Glutamatergic neuron (in vitro differentiated cells): ENCODE results near the gene ARFGEF3. TPM values are rescaled to one million over a fixed set of nuclear protein-coding genes. Genes with fewer than 3 reads are reported as not detected.

Experiments used
- DNase-seq: peaks from one replicate; pipeline ENCODE4 v3.0.0; 2022
- H3K27ac Mint-ChIP-seq: one replicate; pipeline ENCODE4 v1.8.0; 2020; ENCODE audit warnings: mild to moderate bottlenecking, mixed read lengths, inconsistent platforms; ENCODE audit not compliant: unreplicated experiment
- H3K27me3 Mint-ChIP-seq: one replicate; pipeline ENCODE4 v1.8.0; 2020; ENCODE audit warnings: mild to moderate bottlenecking, moderate library complexity, mixed read lengths, inconsistent platforms; ENCODE audit not compliant: unreplicated experiment
- H3K36me3 Mint-ChIP-seq: one replicate; pipeline ENCODE4 v1.8.0; 2020; ENCODE audit warnings: mild to moderate bottlenecking, mixed read lengths, inconsistent platforms; ENCODE audit not compliant: unreplicated experiment
- H3K4me1 Mint-ChIP-seq: one replicate; pipeline ENCODE4 v1.8.0; 2020; ENCODE audit warnings: mild to moderate bottlenecking, low read depth, mixed read lengths, inconsistent platforms; ENCODE audit not compliant: unreplicated experiment
- H3K4me3 Mint-ChIP-seq: one replicate; pipeline ENCODE4 v1.8.0; 2020; ENCODE audit warnings: mild to moderate bottlenecking, mixed read lengths, inconsistent platforms; ENCODE audit not compliant: unreplicated experiment
- H3K9me3 Mint-ChIP-seq: one replicate; pipeline ENCODE4 v1.8.0; 2020; ENCODE audit warnings: mild to moderate bottlenecking, moderate library complexity, mixed read lengths, inconsistent platforms; ENCODE audit not compliant: unreplicated experiment
- total RNA-seq: library from RNA; stranded (reverse); fragmentation: NEBNext Ultra II Directional; extraction: Animal tissue kit (Norgen Biotek cat#: 25700); gene quantifications from one replicate; pipeline ENCODE4 v1.2.1, GENCODE V29; 2021; ENCODE audit not compliant: unreplicated experiment
- TF ChIP-seq, protein P1 (sequence below): fragments of 200-600 bp; sonication (generic); IDR thresholded peaks from one replicate; pipeline ENCODE4 v1.5.0; 2021; ENCODE audit not compliant: partially characterized antibody, unreplicated experiment

ARFGEF3 gene
- total RNA-seq, 1 donor from 2014 or later, result 15.3 TPM

DNA sequence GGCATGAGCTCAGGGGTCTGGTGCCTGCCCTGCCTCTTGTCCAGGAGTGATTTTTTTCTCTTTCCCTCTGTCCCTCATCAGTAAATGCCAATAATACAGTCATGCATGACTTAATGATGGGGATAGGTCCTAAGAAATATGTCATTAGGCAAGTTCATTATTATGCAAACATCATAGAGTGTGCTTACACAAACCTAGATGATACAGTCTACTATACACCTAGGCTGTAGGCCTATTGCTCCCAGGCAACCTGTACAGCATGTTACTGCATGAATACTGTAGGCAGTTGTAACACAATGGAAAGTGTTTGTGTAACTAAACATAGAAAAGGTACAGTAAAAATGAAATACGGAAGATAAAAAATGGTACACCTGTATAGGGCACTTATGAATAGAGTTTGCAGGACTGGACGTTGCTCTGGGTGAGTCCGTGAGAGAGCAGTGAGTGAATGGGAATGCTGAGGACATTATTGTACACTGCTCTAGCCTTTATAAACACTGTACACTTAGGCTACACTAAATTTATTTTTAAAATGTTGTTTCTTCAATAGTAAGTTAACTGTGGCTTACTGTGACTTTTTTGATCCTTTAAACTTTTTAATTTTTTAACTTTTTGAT, 34.5 kb downstream of the ARFGEF3 start:
- no peak for DNase-seq
- peaks cover 4% of the 10 kb centered on the region for H3K27me3 Mint-ChIP-seq
- no peaks in the 10 kb centered on the region for H3K4me1 Mint-ChIP-seq
- TF ChIP-seq, protein P1, sequence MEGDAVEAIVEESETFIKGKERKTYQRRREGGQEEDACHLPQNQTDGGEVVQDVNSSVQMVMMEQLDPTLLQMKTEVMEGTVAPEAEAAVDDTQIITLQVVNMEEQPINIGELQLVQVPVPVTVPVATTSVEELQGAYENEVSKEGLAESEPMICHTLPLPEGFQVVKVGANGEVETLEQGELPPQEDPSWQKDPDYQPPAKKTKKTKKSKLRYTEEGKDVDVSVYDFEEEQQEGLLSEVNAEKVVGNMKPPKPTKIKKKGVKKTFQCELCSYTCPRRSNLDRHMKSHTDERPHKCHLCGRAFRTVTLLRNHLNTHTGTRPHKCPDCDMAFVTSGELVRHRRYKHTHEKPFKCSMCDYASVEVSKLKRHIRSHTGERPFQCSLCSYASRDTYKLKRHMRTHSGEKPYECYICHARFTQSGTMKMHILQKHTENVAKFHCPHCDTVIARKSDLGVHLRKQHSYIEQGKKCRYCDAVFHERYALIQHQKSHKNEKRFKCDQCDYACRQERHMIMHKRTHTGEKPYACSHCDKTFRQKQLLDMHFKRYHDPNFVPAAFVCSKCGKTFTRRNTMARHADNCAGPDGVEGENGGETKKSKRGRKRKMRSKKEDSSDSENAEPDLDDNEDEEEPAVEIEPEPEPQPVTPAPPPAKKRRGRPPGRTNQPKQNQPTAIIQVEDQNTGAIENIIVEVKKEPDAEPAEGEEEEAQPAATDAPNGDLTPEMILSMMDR, result no peak
- H3K4me3 Mint-ChIP-seq, result no peak overlapping the region
- peaks cover 5% of the 10 kb centered on the region for H3K36me3 Mint-ChIP-seq
- no peak overlapping the region for H3K27ac Mint-ChIP-seq
- H3K9me3 Mint-ChIP-seq, result peaks cover 3% of the 10 kb centered on the region

DNA sequence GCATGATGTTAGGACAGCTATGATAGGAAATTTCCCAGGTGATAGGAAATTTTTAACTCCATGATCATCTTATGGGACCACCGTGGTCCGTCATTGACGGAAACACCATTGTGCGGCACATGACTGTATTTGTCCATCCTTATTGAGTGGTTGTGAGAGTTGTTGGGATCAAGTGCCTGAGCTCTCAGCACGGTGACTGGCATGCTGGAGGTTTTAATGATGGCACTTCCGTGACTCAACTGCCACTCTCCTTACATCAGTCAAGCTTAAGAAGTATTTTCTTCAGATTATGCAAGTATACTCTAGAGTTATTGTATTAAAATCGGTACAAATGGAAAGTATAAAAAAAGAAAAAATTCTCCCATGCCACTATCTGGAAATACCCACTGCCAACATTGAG, 35.8 kb downstream of the ARFGEF3 start:
- Mint-ChIP-seq H3K27me3 (peaks cover 4% of the 10 kb centered on the region), H3K27ac (no peak overlapping the region), H3K9me3 (peaks cover 3% of the 10 kb centered on the region), H3K4me1 (no peaks in the 10 kb centered on the region), H3K4me3 (no peak overlapping the region), H3K36me3 (peaks cover 5% of the 10 kb centered on the region)
- TF ChIP-seq, protein P1, result no peak
- no peak for DNase-seq

DNA sequence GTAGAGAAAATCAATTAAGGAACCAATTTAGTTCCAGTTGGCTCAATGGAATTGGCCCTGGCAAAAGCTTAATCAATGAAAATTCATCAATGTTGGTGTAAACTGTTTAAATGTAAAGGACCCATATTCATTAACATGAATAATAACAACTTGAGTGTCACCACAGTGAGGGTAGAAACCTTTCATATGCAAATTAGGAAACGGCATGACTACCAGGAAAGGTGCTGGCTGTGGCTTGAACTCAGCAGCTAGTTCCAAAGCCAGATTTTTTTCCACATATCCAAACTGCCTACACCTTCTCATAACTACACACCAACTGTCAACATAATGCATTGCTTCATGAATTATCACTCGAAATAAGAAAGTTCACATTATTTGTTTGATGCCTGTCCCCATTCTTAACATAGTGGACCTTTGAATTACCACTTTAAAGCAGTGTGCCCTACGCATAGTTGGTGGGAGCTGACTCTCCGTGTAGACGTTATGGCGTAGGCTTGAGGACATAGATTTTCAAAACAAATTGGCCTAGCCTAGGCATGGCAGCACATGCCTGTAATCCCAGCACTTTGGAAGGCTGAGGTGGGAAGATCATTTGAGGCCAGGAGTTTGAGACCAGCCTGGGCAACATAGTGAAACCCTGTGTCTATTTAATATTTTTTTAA, 36.8 kb downstream of the ARFGEF3 start:
- H3K27me3 Mint-ChIP-seq, result peaks cover 4% of the 10 kb centered on the region
- H3K4me3 Mint-ChIP-seq, result no peak overlapping the region
- no peak overlapping the region for H3K27ac Mint-ChIP-seq
- TF ChIP-seq, protein P1, result no peak
- peaks cover 3% of the 10 kb centered on the region for H3K9me3 Mint-ChIP-seq
- H3K36me3 Mint-ChIP-seq, result peaks cover 5% of the 10 kb centered on the region
- DNase-seq, result no peak
- H3K4me1 Mint-ChIP-seq, result no peaks in the 10 kb centered on the region

DNA sequence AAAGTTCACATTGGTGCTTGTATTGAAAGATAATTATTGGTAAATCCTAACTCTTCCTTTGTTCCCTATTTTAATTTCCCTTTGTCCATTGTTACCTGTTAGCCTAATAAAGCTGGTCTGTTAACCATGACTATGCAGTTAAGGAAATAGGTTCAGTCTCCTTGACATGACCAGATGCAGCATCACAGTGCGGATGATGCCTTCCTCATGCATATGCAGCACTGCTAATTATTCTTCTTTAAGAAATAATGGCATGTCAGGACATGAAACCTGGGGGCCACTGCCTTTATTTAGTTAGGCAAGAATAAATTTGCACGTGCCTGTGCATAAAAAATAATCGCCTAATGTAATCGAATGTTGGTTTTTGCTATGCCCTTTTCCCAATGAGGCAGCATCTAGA, 40.1 kb downstream of the ARFGEF3 start:
- DNase-seq, result no peak
- H3K9me3 Mint-ChIP-seq, result no peaks in the 10 kb centered on the region
- TF ChIP-seq, protein P1, result no peak
- no peak overlapping the region for H3K27ac Mint-ChIP-seq
- H3K4me3 Mint-ChIP-seq, result no peak overlapping the region
- H3K27me3 Mint-ChIP-seq, result peaks cover 2% of the 10 kb centered on the region
- H3K36me3 Mint-ChIP-seq, result peaks cover 5% of the 10 kb centered on the region
- H3K4me1 Mint-ChIP-seq, result peaks cover 10% of the 10 kb centered on the region

DNA sequence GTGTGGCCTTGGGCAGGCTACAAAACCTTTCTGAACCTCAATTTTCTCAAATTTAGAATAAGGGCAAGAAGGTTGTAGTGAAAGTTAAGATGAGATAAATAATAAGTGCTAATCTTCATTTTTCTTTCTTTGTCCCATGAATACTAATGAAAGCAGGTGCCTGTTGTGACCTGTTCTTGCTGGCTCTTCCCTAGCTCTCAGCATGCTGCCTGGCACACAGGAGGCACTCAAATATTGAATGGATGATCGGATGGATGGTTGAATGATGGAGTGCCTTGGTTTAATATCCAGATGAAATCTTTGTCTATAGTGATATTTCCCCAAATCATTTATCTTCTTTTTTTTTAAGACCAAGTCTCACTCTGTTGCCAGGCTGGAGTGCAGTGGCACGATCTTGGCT, 41.6 kb downstream of the ARFGEF3 start:
- DNase-seq, result no peak
- Mint-ChIP-seq H3K9me3 (no peaks in the 10 kb centered on the region), H3K36me3 (peaks cover 5% of the 10 kb centered on the region), H3K4me1 (peaks cover 10% of the 10 kb centered on the region), H3K4me3 (no peak overlapping the region), H3K27ac (no peak overlapping the region), H3K27me3 (peaks cover 2% of the 10 kb centered on the region)
- TF ChIP-seq, protein P1, result no peak
